GM23338 (cell line): ENCODE data around the gene ACOX2. TPM values are rescaled to one million over a fixed set of nuclear protein-coding genes. Genes with fewer than 3 reads are reported as not detected.
A peak's percentile ranks its signal among the peaks of the same experiment; 100 is the strongest.

Experiments
- ATAC-seq: fragments of 200-7000 bp; cut with Tn5 transposase; 3 replicates; pipeline ENCODE4 v1.9.1; 2020
- DNase-seq: peaks from one replicate; pipeline ENCODE4 v3.0.0-alpha.2; 2015; ENCODE audit warnings: low spot score
- H2AFZ ChIP-seq: fragments of 200-600 bp; sonication (generic); 2 replicates; pipeline ENCODE4 v1.8.0; 2016; ENCODE audit warnings: antibody characterized with exemption, mild to moderate bottlenecking, moderate library complexity
- H3F3A ChIP-seq: fragments of 200-600 bp; sonication (generic); replicated peaks from 2 replicates; pipeline ENCODE4 v1.8.0; 2017; ENCODE audit warnings: antibody characterized with exemption, mixed run types, low read depth
- H3K27ac ChIP-seq: fragments of 200-600 bp; sonication (generic); 2 replicates; pipeline ENCODE4 v1.6.1; 2016; ENCODE audit warnings: low read depth
- H3K27me3 ChIP-seq: fragments of 200-600 bp; sonication (generic); 2 replicates; pipeline ENCODE4 v1.8.0; 2016; ENCODE audit warnings: mild to moderate bottlenecking, mixed run types, moderate library complexity; ENCODE audit not compliant: insufficient read depth
- H3K36me3 ChIP-seq: fragments of 200-600 bp; sonication (generic); 2 replicates; pipeline ENCODE4 v1.8.0; 2016; ENCODE audit warnings: mild to moderate bottlenecking; ENCODE audit not compliant: insufficient read depth
- H3K4me1 ChIP-seq: fragments of 200-600 bp; sonication (generic); 2 replicates; pipeline ENCODE4 v1.8.0; 2016; ENCODE audit warnings: mild to moderate bottlenecking, moderate library complexity; ENCODE audit not compliant: insufficient read depth
- H3K4me2 ChIP-seq: fragments of 200-600 bp; sonication (generic); 2 replicates; pipeline ENCODE4 v1.7.1; 2017; ENCODE audit warnings: mixed run types
- H3K4me3 ChIP-seq: fragments of 200-600 bp; sonication (generic); 2 replicates; pipeline ENCODE4 v1.6.1; 2016; ENCODE audit warnings: mixed run types
- H3K79me2 ChIP-seq: fragments of 200-600 bp; sonication (generic); replicated peaks from 2 replicates; pipeline ENCODE4 v1.8.0; 2017; ENCODE audit warnings: mild to moderate bottlenecking; ENCODE audit not compliant: insufficient read depth
- H3K9me2 ChIP-seq: fragments of 200-600 bp; sonication (generic); 2 replicates; pipeline ENCODE4 v1.8.0; 2017; ENCODE audit not compliant: insufficient read depth
- H4K20me1 ChIP-seq: fragments of 200-600 bp; sonication (generic); replicated peaks from 2 replicates; pipeline ENCODE4 v1.8.0; 2017; ENCODE audit warnings: mild to moderate bottlenecking; ENCODE audit not compliant: insufficient read depth
- H3K27ac Mint-ChIP-seq: 2 replicates; pipeline ENCODE4 v1.8.0; 2020; ENCODE audit warnings: inconsistent platforms, mild to moderate bottlenecking, moderate library complexity, mixed read lengths
- H3K27me3 Mint-ChIP-seq: 3 replicates; pipeline ENCODE4 v1.8.0; 2022; ENCODE audit warnings: low read depth, mild to moderate bottlenecking, moderate library complexity, mixed read lengths, inconsistent platforms; ENCODE audit not compliant: insufficient read depth, poor library complexity
- H3K36me3 Mint-ChIP-seq: 3 replicates; pipeline ENCODE4 v1.8.0; 2021; ENCODE audit warnings: low read depth, mild to moderate bottlenecking, inconsistent platforms, moderate library complexity, mixed read lengths
- H3K4me1 Mint-ChIP-seq: 3 replicates; pipeline ENCODE4 v1.8.0; 2020; ENCODE audit warnings: mild to moderate bottlenecking, inconsistent platforms, mixed read lengths
- H3K4me3 Mint-ChIP-seq: 3 replicates; pipeline ENCODE4 v1.8.0; 2021; ENCODE audit warnings: moderate library complexity, mild to moderate bottlenecking, inconsistent platforms, mixed read lengths
- H3K9me3 Mint-ChIP-seq: 3 replicates; pipeline ENCODE4 v1.8.0; 2020; ENCODE audit warnings: moderate library complexity, mild to moderate bottlenecking, inconsistent platforms, mixed read lengths
- CREB1 ChIP-seq: fragments of 250-450 bp; sonication (Bioruptor Pico); IDR thresholded peaks from 2 replicates; pipeline ENCODE4 v1.5.0; 2020; ENCODE audit warnings: low read depth, mild to moderate bottlenecking, moderate library complexity
- EZH2 ChIP-seq: fragments of 200-600 bp; sonication (generic); IDR thresholded peaks from one replicate; pipeline ENCODE4 v1.8.0; 2017; ENCODE audit warnings: antibody characterized with exemption, mild to moderate bottlenecking, low read depth; ENCODE audit not compliant: unreplicated experiment
- EZH2phosphoT487 ChIP-seq: fragments of 200-600 bp; sonication (generic); IDR thresholded peaks from one replicate; pipeline ENCODE4 v1.8.1; 2018; ENCODE audit warnings: antibody characterized with exemption; ENCODE audit not compliant: unreplicated experiment
- JUNB ChIP-seq: IDR thresholded peaks from one replicate; pipeline ENCODE4 v1.6.1; 2016; ENCODE audit warnings: antibody characterized with exemption; ENCODE audit not compliant: unreplicated experiment
- NANOG ChIP-seq: IDR thresholded peaks from 2 replicates; pipeline ENCODE4 v1.6.1; 2016; ENCODE audit warnings: antibody characterized with exemption, borderline replicate concordance
- POLR2AphosphoS5 ChIP-seq: IDR thresholded peaks from 2 replicates; pipeline ENCODE4 v1.6.1; 2016; ENCODE audit warnings: antibody characterized with exemption, low read depth
- STAT1 ChIP-seq: IDR thresholded peaks from one replicate; pipeline ENCODE4 v1.6.1; 2016; ENCODE audit warnings: antibody characterized with exemption; ENCODE audit not compliant: unreplicated experiment
- ZNF114 ChIP-seq: fragments of 250-450 bp; sonication (Bioruptor Pico); IDR thresholded peaks from 2 replicates; pipeline ENCODE4 v1.5.0; 2020; ENCODE audit warnings: mild to moderate bottlenecking, moderate library complexity
- ZNF331 ChIP-seq: fragments of 250-450 bp; sonication (Bioruptor Pico); IDR thresholded peaks from 2 replicates; pipeline ENCODE4 v1.5.0; 2020; ENCODE audit warnings: low read depth, mild to moderate bottlenecking, moderate library complexity
- polyA plus RNA-seq: library from polyadenylated mRNA; unstranded; fragments of >200 nt; fragmentation: Nextera tagmentation; extraction: Ambion mirVana; gene quantifications from 2 replicates; pipeline ENCODE4 v1.2.1, GENCODE V29; 2016
- total RNA-seq: library from RNA; depleted of rRNA; stranded (reverse); fragments of >200 nt; shearing (Covaris generic); gene quantifications from 2 replicates; pipeline ENCODE4 v1.2.3, GENCODE V29; 2014
- TF ChIP-seq, protein P1 (sequence below): IDR thresholded peaks from one replicate; pipeline ENCODE4 v1.6.1; 2018; ENCODE audit warnings: antibody characterized with exemption; ENCODE audit not compliant: unreplicated experiment
- TF ChIP-seq, protein P2 (sequence below): IDR thresholded peaks from 2 replicates; pipeline ENCODE4 v1.6.1; 2016; ENCODE audit warnings: antibody characterized with exemption
- TF ChIP-seq, protein P3 (sequence below), 2 experiments: fragments of 200-600 bp in 1 of 2; sonication (generic) in 1 of 2; conservative IDR thresholded peaks; 2 replicates each; pipeline versions ENCODE4 v1.5.1 to v1.6.1; 2016 to 2017; ENCODE audit warnings: antibody characterized with exemption in 2 of 2, low read depth in 2 of 2, mild to moderate bottlenecking in 2 of 2, moderate library complexity in 1 of 2

ACOX2 gene
- total and polyA plus RNA-seq, 2 experiments from 2014 or later = 1.1 to 1.9 TPM

DNA sequence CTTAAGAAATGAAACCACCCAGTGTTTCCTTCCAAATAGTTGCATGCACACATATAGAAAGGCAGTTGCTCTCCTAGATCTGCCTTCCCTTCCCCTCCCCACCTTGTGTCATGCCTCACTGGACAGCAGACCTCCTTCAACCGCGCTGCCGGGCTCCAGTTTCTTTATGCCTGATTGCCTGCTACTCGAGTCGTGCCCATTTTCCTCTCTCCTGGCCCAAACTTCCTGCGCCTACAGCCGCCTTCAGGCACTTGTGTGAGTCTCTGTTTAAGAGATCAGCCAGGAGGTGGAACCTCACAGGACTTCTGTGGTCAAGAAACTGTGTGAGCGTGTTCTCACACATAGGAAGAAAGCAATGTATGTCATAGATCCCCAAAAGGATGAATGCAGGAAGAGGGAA lies 49.0 kb upstream of the ACOX2 start (continued):
- TF ChIP-seq, protein P1, sequence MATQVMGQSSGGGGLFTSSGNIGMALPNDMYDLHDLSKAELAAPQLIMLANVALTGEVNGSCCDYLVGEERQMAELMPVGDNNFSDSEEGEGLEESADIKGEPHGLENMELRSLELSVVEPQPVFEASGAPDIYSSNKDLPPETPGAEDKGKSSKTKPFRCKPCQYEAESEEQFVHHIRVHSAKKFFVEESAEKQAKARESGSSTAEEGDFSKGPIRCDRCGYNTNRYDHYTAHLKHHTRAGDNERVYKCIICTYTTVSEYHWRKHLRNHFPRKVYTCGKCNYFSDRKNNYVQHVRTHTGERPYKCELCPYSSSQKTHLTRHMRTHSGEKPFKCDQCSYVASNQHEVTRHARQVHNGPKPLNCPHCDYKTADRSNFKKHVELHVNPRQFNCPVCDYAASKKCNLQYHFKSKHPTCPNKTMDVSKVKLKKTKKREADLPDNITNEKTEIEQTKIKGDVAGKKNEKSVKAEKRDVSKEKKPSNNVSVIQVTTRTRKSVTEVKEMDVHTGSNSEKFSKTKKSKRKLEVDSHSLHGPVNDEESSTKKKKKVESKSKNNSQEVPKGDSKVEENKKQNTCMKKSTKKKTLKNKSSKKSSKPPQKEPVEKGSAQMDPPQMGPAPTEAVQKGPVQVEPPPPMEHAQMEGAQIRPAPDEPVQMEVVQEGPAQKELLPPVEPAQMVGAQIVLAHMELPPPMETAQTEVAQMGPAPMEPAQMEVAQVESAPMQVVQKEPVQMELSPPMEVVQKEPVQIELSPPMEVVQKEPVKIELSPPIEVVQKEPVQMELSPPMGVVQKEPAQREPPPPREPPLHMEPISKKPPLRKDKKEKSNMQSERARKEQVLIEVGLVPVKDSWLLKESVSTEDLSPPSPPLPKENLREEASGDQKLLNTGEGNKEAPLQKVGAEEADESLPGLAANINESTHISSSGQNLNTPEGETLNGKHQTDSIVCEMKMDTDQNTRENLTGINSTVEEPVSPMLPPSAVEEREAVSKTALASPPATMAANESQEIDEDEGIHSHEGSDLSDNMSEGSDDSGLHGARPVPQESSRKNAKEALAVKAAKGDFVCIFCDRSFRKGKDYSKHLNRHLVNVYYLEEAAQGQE = no peak
- no peak for TF ChIP-seq EZH2
- TF ChIP-seq, protein P2, sequence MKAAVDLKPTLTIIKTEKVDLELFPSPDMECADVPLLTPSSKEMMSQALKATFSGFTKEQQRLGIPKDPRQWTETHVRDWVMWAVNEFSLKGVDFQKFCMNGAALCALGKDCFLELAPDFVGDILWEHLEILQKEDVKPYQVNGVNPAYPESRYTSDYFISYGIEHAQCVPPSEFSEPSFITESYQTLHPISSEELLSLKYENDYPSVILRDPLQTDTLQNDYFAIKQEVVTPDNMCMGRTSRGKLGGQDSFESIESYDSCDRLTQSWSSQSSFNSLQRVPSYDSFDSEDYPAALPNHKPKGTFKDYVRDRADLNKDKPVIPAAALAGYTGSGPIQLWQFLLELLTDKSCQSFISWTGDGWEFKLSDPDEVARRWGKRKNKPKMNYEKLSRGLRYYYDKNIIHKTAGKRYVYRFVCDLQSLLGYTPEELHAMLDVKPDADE = no peak

DNA sequence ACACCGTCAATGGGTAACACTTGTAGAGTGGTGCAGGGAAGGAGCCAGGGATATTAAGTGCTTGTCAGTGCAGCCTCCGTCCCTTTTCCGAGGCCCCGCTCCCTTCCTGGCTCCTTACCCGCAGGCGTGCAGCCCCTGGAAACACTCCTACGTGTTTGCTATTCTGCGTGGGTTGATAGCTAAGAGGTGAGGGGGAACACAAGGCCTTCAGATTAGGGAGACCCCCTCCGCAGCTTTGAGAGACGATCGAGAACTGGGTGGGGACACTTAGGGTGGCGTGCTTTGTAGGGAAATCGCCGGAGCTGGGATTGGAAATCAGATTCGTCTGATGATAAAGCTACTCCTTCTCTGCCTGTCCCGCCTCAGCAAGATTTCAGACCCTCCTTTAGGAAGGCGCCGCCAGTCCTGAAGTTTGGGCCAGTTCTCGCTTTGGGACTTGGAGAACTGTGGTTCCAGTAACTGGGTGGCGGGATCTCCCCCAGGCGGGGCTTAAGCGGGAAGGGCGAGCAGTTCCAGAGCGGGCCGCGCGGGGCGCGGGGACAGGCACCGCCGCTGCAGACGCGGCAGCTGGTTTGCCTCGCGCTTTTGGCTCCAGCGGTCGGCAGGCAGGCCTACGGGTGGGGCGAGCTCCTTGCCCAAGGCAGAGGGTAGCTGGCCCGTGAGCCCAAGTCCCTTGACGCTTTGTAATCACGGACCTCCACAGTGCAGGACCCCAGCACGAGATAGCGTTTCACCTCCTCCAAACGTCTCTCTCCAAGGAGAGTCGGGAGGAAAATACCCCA lies 48.2 kb upstream of the ACOX2 start:
- Mint-ChIP-seq H3K36me3 (peaks cover 6% of the 10 kb centered on the region; the same call in 2 of the 3 replicates), H3K27ac (no peak overlapping the region), H3K4me1 (peaks cover 40% of the 10 kb centered on the region), H3K9me3 (peaks cover 7% of the 10 kb centered on the region), H3K4me3 (peak overlapping the region; percentile 63; the same call in 2 of the 3 replicates), H3K27me3 (peaks cover 44% of the 10 kb centered on the region)
- DNase-seq = peak; percentile 94
- 0 out of 2 replicates have a peak, but pooled peaks cover 7% of the 10 kb centered on the region for H3F3A ChIP-seq
- no peaks in the 10 kb centered on the region for H3K9me2 ChIP-seq
- peaks cover 43% of the 10 kb centered on the region for H3K4me1 ChIP-seq
- no peaks in the 10 kb centered on the region for H3K36me3 ChIP-seq
- H3K4me2 ChIP-seq = peak overlapping the region; percentile 82
- H3K27ac ChIP-seq = no peak overlapping the region
- ATAC-seq = peak; percentile 80
- no peaks in the 10 kb centered on the region for H4K20me1 ChIP-seq
- peak overlapping the region; percentile 97 for H2AFZ ChIP-seq
- peaks cover 39% of the 10 kb centered on the region for H3K27me3 ChIP-seq
- H3K79me2 ChIP-seq = no peaks in the 10 kb centered on the region
- H3K4me3 ChIP-seq = peak overlapping the region; percentile 63
- no peak for TF ChIP-seq ZNF114 (CRISPR knock-in tag)
- TF ChIP-seq, protein P2 = no peak
- no peak for TF ChIP-seq ZNF331 (CRISPR knock-in tag)
- peak; percentile 6; the same call in 1 of the 2 replicates for TF ChIP-seq CREB1 (CRISPR knock-in tag)
- TF ChIP-seq JUNB = no peak
- TF ChIP-seq EZH2phosphoT487 = no peak
- TF ChIP-seq NANOG = no peak
- no peak for TF ChIP-seq EZH2
- TF ChIP-seq, protein P1 = peak; percentile 17
- TF ChIP-seq STAT1 = no peak
- 0 out of 2 replicates have a peak, but pooled peaks have one; percentile 15 for TF ChIP-seq POLR2AphosphoS5
- TF ChIP-seq, protein P3, sequence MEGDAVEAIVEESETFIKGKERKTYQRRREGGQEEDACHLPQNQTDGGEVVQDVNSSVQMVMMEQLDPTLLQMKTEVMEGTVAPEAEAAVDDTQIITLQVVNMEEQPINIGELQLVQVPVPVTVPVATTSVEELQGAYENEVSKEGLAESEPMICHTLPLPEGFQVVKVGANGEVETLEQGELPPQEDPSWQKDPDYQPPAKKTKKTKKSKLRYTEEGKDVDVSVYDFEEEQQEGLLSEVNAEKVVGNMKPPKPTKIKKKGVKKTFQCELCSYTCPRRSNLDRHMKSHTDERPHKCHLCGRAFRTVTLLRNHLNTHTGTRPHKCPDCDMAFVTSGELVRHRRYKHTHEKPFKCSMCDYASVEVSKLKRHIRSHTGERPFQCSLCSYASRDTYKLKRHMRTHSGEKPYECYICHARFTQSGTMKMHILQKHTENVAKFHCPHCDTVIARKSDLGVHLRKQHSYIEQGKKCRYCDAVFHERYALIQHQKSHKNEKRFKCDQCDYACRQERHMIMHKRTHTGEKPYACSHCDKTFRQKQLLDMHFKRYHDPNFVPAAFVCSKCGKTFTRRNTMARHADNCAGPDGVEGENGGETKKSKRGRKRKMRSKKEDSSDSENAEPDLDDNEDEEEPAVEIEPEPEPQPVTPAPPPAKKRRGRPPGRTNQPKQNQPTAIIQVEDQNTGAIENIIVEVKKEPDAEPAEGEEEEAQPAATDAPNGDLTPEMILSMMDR (conservative IDR thresholded peaks at IDR 0.05; ENCODE audit: low read depth in 2 of 2) = peak; percentile 48 to 53
